HG03520 (cell line): ENCODE results near the gene ZFR2.
"Not testable (repeated sequence)": the region's sequence is repeated elsewhere in the genome, so short reads cannot be mapped to it uniquely, and the experiment has no call there.

Source experiments
- ATAC-seq: cut with Tn5 transposase; IDR thresholded peaks from one replicate; pipeline ENCODE4 v1.9.1; 2021; ENCODE audit warnings: mild to moderate bottlenecking, moderate library complexity; ENCODE audit not compliant: unreplicated experiment

ZFR2 gene

GRCh38 chr19:3874695-3875094, 5.9 kb upstream of the ZFR2 start:
- not testable (repeated sequence) for ATAC-seq

DNA sequence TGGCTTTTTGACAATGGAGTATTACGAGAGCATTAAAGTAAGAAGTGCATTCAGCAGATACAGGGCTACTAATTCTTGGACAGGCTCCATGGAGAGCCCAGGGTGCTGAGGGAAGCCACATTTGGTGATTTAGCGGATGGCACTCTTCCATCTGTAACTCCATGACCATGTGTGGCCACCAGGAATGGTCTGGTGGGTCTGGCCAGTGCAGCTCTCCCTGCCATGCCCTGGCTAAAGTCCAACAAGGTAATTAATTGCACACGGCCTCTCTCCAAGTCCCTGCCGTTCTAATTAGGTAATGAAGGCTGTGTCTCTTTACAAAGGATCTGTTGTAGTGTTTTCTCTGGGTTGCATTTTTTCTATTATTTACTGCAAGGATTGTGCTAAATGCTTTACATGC, 4.3 kb upstream of the ZFR2 start:
- no peak for ATAC-seq

- ATAC-seq: no peak
These were observed 668 bp downstream of the ZFR2 start for GRCh38 chr19:3867971-3868769.

DNA sequence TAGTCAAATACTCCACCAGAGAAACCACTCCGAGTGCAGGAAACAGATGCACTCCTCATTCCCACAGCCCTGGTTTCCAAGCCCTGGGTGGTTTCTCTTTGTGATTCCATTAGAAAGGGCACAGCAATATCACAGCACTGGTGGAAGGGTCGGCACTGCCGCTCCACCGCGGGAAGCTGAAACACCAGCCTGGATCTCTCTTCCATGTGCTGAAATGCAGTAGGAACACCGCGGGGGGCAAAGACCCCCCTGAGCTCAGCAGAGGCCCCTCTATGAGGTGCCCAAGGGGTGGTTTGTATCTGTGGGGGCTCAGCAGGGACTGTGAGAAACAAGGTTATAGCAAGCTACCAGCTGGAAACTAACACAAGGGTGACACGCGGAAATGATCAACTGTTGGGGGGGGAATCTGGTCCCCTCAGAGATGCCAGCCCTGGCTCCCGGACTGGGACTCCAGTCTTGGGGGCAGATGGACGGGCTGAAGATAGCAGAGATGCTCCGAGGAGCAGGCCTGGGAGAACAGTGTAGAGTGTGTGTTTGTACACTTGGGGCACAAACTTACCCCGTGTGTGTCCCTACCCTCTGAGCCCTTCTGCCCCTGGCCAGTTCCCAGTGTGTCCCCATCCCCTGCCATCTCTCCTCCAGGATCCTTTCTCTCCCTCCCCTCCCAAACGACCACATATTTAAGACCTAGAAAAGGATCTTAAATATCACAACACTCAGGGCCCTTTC, 1.8 kb downstream of the ZFR2 start:
- ATAC-seq: no peak

DNA sequence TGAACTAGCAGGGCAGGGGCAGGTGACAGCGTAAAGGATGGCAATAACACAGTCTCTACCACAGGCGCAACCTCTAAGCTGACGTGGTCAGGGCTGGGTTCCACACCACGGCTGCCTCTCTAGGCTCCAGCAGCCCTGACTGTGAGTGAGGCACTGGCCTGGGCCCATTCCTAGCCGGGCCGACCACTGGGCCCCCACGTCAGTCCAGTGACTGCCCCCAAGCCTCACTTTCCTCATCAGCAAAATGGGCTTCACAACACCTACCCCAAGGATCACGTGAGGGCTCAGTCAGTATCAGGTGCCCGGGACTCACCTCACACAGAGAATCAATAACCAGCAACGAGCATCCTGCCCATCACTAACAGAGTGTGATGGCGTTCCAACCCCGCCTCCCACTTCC, 5.2 kb downstream of the ZFR2 start:
- ATAC-seq: no peak

- no peak for ATAC-seq
These were observed 5.9 kb downstream of the ZFR2 start for GRCh38 chr19:3862826-3863500.

DNA sequence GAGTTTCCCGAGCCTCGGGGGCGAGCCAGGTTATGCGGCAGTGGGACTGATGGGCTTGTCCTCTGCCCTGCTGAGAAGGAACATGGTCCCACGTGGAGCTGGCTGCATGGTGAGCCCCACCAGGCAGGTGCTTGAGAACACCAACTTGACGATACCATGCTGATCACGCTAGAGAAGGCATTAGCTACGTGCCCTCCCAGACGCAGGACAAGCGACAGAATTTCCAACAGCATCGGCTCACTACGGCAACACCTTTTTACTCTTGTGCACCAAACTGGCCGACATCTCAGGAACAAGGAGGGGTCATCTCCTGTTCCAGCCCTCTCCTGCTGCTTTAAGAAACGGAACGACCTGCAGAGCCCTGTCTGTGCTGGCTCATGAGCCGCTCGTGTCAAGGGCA, 8.3 kb downstream of the ZFR2 start:
- ATAC-seq: no peak

GRCh38 chr19:3857449-3858003, 11.3 kb downstream of the ZFR2 start:
- no peak for ATAC-seq

DNA sequence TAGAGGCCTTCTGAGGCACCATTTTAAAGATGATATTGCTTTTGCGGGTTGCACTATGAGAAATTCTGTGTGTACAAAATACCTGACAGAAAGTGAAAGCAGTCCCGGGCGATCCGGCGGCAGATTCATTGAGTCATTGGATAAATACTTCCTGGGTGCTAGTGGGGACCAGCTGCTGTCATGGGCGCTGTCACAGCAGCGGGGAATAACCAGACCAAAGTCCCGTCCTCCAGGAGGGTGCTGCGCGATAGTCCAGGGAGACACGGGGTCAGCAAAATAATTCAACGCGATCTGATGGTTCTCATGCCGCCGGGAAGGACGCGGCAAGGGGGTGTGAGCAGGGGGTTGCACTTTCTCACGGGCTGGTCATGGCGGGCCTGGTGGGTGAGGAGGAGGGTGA, 13.5 kb downstream of the ZFR2 start:
- ATAC-seq: no peak

GRCh38 chr19:3852614-3853254, 16.1 kb downstream of the ZFR2 start:
- ATAC-seq: no peak

GRCh38 chr19:3852177-3852511, 16.7 kb downstream of the ZFR2 start:
- ATAC-seq: no peak

GRCh38 chr19:3851254-3852176, 17.3 kb downstream of the ZFR2 start:
- ATAC-seq: no peak

DNA sequence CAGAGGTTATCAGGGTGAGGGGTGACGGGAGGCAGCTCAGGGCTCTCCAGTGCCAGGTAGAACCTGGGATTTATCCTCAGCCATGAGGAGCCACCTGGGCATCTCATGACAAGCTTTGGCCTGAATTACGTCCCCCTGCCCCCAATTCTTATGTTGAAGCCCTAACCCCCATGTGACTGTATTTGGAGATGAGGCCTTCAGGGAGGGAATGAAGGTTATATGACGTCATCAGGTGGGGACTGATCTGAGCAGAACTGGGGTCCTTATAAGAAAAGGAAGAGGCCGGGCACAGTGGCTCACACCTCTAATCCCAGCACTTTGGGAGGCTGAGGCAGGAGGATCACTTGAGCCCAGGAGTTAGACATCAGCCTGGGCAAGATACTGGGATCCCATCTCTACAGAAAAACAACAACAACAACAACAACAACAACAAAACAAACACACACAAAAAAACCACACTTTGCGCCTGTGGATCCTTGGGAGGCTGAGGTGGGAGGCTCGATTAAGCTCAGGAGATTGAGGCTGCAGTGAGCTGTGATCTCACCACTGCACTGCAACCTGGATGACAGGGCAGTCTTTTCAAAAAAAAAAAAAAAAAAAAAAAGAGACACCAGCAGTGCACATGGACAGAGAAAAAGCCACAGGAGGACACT, 18.4 kb downstream of the ZFR2 start:
- ATAC-seq: no peak

GRCh38 chr19:3849787-3850186, 19.1 kb downstream of the ZFR2 start:
- ATAC-seq: no peak

GRCh38 chr19:3849092-3849491, 19.7 kb downstream of the ZFR2 start:
- ATAC-seq: no peak

- ATAC-seq: no peak
These were observed 24.2 kb downstream of the ZFR2 start for GRCh38 chr19:3844596-3844995.

DNA sequence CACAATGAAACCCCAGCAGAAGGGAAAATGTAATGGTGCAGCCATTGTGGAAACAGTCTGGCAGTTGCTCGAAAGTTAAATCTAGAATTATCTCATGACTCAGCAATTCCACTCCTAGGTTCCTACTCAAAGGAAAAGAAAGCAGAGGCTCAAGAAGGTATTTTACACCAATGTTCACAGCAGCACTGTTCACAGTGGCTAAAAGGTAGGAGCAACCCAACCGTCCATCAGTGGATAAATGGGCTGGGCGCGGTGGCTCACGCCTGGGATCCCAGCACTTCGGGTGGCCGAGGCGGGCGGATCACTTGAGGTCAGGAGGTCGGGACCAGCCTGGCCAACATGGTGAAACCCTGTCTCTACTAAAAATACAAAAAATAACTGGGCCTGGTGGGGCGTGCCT, 25.9 kb downstream of the ZFR2 start:
- ATAC-seq: no peak

DNA sequence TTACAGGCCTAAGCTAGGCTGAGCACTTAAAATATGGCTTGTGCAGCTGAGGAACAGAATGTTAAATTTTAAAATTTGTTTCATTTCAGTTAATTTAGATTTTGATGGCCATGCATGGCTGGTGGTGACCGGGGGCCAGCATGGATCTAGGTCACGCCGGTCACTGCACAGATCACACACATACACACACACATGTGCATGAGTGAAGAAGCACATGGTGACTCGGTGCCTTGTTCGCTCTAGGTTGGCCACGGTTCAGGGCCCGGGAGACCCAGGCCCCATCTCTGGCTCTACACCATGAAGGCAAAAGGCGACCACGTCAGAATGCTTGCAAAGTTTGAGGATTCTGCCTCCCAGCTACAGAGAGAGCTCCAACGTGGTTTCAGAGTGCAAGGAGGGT, 28.0 kb downstream of the ZFR2 start:
- ATAC-seq: no peak

DNA sequence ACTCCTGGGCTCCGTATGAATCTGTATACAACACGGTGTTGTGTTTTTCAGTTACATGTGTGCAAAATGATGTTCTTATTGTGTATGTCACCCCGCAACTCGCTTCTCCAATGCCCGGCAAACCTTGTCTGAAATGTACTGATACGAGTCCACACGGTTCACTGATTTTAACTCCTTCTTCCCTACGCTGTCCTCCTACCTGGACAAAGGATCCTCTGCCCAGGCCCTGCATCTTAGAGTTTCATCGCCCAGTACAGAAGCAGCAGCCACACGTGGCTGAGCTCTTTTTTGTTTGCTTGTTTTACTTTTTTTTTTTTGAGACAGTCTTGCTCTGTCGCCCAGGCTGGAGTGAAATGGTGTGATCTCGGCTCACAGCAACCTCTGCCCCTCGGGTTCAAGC, 28.9 kb downstream of the ZFR2 start:
- no peak for ATAC-seq

DNA sequence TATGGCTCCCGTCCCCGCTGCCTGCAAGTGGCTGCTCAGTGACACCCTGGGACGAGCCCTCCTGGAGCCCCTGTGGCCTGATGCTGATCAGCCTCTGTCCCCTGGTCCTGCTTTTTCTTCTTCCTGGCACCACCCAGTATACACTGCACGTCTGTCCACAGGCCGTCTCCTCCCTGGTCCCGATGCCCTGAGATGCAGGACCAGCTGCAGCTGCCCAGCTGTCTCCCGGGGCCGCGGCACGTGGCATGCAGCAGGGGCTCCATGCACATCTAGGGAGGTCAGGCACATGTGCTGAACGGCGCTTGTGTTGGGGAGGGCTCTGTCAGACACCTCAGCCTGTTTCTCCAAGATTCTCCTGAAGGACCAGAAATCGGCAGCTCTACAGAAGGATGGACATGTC, 30.2 kb downstream of the ZFR2 start:
- no peak for ATAC-seq
